Hypothalamus (tissue), 51 donors: Measurements from ENCODE around the gene RPS6KA5.
"Not testable (repeated sequence)": the region's sequence is repeated elsewhere in the genome, so short reads cannot be mapped to it uniquely, and the experiment has no call there.

Experiments
- DNase-seq, 51 donors: peaks; one replicate each; lab custom pipeline; 2025; lab: John Stamatoyannopoulos, UW

The RPS6KA5 gene

DNA sequence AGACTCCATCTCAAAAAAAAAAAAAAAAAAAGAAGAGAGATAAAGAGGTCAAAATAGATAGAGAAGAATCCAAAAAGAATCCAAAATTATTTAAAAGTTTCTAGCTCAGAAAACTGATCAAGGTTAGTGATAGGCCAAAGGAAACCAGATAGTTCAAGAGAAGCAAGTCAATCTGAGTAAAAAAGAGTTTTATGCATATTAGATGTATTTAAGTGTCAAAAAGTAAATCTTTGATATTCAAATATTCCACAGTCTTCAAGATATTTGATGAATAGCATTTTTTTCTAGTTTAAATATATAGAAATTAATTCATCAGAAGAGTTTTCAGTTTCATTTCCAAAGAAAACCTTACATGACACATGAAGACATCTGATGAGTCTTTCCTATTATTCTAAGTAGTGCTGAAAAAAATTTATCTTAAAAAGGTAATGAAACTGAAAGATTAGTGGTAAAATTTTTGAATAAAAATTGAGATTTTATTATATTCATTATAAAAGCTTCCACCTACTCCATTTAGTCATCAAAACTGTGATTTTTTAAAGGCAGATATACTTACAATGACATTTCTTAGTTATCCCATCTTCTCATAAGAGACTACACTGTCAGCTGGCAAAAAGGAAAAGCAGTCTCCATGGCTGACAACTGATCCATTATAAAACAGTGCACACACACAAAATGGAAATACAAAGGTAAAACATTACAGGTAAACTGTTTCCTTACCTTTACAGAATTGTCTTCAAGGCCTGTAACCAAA, 68.6 kb downstream of the RPS6KA5 start:
- no peak for DNase-seq

DNA sequence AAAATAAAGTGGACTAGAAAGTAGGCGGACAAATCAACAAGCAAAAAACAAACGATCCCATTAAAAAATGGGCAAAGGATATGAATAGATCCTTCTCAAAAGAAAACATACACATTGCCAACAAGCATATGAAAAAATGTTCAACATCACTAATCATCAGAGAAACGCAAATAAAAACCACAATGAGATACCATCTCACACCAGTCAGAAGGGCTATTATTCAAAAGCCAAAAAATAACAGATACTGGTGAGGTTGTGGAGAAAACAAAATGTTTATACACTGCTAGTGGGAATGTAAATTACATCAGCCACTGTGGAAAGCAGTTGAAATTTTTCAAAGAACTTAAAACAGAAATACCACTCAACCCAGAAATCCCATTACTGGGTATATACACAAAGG, 70.3 kb downstream of the RPS6KA5 start:
- no peak for DNase-seq

- DNase-seq = no peak
Observed at GRCh38 chr14:90987140-90987539, 73.3 kb downstream of the RPS6KA5 start.

DNA sequence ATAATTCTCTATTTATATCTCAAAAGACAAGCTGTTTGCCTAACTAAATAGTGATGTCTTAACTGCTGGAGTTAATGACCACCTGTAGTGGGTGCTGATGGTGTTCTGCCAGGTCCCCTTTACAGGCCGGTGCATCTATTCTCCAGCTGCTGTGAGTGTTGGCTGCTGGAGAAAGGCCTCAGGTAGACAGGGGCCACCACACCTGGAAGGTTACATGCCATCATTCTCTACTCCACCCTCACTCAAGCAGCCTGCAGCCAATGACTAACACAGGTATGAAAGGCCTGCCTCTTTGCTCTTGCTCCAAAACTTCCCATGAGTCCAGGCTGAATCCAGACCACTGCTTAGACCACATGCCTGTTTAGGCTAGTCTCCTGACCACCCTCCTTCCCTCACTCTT, 73.9 kb downstream of the RPS6KA5 start:
- no peak for DNase-seq

- no peak for DNase-seq
Observed at GRCh38 chr14:90985601-90986242, 74.7 kb downstream of the RPS6KA5 start.

- no peak for DNase-seq
Observed at GRCh38 chr14:90983560-90983959, 76.9 kb downstream of the RPS6KA5 start.

- no peak for DNase-seq
Observed at GRCh38 chr14:90981636-90982035, 78.8 kb downstream of the RPS6KA5 start.

GRCh38 chr14:90980636-90981035, 79.8 kb downstream of the RPS6KA5 start:
- DNase-seq = not testable (repeated sequence)

DNA sequence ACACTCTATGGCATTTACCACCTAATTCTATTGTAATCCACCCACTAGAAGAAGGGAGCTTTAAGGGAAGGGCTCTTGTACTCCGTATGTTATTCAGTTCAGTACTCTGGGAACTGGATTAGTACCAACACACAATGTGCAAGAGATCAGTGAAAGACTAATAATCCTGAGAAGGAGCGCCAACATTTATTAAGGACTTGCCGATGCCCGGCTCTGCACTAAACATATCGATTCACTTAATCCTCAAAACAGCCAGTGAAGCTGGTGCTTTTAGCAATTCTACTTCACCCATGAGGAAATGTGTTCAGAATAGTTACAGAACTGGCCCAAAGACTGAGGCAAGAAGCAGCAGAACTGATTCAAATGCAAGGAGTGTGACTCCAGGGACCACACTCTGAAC, 80.9 kb downstream of the RPS6KA5 start:
- peak in 2 of 51 donors; percentile 5 to 38 for DNase-seq

GRCh38 chr14:90976101-90976500, 84.3 kb downstream of the RPS6KA5 start:
- no peak for DNase-seq

DNA sequence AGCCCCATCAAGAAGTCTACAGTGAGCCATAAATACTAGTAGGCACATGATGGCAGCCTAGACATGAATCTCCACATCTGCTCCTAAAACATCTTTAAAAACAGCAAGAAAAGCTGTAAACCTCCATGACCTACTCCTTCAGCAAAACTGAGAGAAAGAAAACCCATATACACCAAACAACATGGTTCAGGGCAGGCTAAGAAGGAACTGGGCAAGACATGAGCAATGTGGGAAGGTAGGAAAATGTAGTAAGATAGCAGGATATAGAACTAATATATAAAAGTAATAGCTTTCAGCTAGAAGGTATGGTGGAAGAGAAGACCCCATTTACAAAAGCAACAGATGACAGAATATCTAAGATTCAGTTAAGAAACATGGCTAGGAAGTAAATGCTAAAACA, 88.8 kb downstream of the RPS6KA5 start:
- DNase-seq = no peak

DNA sequence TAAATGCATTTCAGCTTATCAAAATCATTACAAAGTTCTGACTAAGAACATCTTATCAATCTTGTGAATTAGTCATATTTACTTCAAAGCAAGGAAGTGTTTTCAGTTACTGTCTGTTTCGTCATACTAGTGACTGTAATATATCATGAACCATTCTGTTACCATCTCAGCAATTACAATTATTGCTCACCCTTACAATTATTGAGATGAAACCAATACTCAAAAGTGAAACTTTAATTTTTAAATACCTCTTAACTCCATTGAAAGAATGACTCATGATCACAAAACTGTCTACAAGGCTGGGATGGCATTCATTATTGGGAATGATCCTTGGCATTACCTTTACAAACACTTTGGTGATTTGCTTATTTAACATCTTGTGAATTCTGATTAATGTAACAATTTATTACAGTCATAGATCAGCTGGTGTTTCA, 90.3 kb downstream of the RPS6KA5 start:
- no peak for DNase-seq

GRCh38 chr14:90969531-90970166, 90.8 kb downstream of the RPS6KA5 start:
- DNase-seq = peak in 1 of 51 donors; percentile 6

DNA sequence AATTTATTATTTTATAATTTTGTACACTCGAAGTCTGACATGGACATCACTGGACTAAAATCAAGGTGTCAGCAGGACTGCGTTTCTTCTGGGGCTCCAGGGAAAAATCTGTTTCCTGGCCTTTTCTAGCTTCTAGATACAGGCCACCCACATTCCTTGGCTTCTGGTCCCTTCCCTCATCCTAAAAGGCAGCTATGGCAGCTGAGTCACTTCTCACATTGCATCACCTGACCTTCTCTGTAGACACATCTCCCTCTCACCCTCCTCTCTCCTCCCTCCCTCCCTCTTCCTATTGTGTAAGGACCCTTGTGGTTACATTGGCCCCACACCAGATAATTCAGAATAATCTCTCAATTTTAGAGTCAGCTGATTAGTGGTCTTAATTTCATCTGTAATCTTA, 92.4 kb downstream of the RPS6KA5 start:
- DNase-seq = no peak

- no peak for DNase-seq
Observed at GRCh38 chr14:90966493-90966892, 93.9 kb downstream of the RPS6KA5 start.

- no peak for DNase-seq
Observed at GRCh38 chr14:90965765-90966164, 94.7 kb downstream of the RPS6KA5 start.

DNA sequence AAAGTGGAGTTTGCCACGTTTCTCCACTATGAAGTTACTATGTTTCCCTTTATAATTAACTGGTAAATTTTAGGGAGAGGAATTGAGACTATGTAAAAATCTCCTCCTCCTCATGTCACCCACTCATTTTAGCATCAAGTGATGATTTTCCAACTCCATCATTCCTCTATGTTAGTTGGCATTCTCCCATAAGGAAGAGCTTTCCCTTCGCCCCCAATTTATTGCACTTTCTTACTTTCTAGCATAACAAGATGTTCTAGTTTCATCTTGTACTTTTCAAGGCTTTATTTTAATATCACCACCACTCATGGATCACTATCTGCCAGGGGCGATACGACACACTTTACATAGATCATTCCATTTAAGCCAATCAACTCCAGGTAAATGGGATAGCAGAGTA, 97.1 kb downstream of the RPS6KA5 start:
- DNase-seq = no peak

DNA sequence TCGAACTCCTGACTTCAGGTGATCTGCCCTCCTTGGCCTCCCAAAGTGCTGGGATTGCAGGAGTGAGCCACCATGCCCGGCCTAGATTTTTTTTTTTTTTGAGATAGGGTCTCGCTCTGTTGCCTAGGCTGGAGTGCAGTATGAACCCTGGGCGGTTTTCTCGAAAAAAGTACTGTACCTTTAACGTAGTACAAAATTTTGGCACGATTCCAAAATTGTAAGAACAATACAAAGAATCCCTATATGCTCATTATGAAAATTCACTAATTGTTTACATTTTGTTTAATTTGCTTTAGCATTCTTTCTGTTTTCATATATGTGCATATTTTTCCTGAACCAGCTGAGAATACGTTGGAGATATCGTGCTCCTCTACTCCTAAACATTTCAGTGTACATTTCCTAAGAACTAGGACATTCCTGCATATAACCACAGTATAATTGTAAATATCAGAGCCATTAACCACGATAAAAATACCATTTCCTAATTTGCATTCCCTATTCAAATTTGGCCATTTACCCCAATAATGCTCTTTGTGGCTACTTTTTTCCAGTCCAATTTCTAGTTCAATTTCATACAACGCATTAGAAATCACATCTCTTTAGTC, 97.8 kb downstream of the RPS6KA5 start:
- DNase-seq = no peak

DNA sequence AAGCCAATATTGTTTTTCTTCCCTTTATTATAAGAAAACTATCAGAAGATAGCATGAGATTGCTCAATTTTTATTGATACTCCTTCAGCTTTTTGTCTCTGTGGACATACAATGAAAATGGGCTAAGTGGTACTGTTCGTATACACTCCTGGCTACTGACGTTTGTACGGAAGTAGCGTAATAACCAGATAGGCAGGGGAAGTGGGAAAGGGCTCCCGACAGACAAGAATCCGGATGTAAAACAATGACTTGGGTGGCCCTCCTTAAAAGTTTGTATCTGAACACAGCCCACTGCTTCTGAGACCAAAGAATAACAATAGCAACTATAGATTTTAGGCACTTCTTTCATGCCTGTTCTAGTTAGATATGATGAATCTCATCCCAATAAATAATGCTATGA, 99.6 kb downstream of the RPS6KA5 start:
- no peak for DNase-seq

GRCh38 chr14:90959344-90959743, 101.1 kb downstream of the RPS6KA5 start:
- DNase-seq = no peak

- no peak for DNase-seq
Observed at GRCh38 chr14:90956273-90956672, 104.2 kb downstream of the RPS6KA5 start.
